ENCODE measurements around the gene CCDC91. TPM values are rescaled to one million over a fixed set of nuclear protein-coding genes. Genes with fewer than 3 reads are reported as not detected.

CCDC91 gene
- total RNA-seq, 6 experiments from 2014 or later: 10.0 to 21.5 (median 13.9) TPM

- Histone ChIP-seq H3K9me3 (peaks cover 0 to 5% (median 2%) of the 10 kb centered on the region in 4 donors), H3K4me1 (no peaks in the 10 kb centered on the region), H3K27me3 (no peaks in the 10 kb centered on the region), H3K36me3 (no peaks in the 10 kb centered on the region), H3K4me3 (no peak overlapping the region), H3K27ac (no peak overlapping the region)
- intact Hi-C loops (cut with DNase I): no loop called here
- ATAC-seq (no peak), DNase-seq (no peak)
- no peak for TF ChIP-seq POLR2A (IDR thresholded peaks at IDR 0.05)
- TF ChIP-seq, protein P1, sequence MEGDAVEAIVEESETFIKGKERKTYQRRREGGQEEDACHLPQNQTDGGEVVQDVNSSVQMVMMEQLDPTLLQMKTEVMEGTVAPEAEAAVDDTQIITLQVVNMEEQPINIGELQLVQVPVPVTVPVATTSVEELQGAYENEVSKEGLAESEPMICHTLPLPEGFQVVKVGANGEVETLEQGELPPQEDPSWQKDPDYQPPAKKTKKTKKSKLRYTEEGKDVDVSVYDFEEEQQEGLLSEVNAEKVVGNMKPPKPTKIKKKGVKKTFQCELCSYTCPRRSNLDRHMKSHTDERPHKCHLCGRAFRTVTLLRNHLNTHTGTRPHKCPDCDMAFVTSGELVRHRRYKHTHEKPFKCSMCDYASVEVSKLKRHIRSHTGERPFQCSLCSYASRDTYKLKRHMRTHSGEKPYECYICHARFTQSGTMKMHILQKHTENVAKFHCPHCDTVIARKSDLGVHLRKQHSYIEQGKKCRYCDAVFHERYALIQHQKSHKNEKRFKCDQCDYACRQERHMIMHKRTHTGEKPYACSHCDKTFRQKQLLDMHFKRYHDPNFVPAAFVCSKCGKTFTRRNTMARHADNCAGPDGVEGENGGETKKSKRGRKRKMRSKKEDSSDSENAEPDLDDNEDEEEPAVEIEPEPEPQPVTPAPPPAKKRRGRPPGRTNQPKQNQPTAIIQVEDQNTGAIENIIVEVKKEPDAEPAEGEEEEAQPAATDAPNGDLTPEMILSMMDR (IDR thresholded peaks at IDR 0.05): no peak
These were observed 100.0 kb downstream of the CCDC91 start for GRCh38 chr12:28290262-28290661.

DNA sequence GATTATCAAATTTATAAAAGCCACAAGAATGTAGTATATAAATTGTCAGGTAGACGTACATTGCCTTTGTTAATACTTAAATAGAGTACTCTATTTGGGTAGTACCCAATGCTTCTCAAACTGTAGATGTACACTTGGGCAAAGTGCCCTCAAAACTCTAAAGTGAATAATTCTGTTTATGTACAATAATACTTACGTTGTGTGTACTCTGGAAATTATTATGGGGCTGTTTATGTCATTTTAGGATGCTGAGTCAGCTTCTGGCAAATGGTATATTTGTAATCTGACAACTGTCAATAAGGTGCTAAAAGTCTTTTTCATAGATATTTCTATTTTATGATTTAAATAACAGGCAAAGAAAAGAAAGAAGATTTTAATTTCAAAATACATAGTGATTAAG is 102.4 kb downstream of the CCDC91 start:
- Histone ChIP-seq H3K4me3 (no peak overlapping the region), H3K4me1 (peaks cover 0 to 4% (median 0%) of the 10 kb centered on the region in 4 donors), H3K9me3 (peaks cover 0 to 5% (median 0%) of the 10 kb centered on the region in 4 donors), H3K27ac (no peak overlapping the region), H3K27me3 (no peaks in the 10 kb centered on the region), H3K36me3 (no peaks in the 10 kb centered on the region)
- DNase-seq (no peak), ATAC-seq (no peak)
- intact Hi-C loops (cut with DNase I): no loop called here
- 82% methylated on average over 2 of the region's 2 CpGs for WGBS (ENCODE audit: insufficient coverage, low coverage, low lambda C conversion rate, missing lambda C conversion rate)
- TF ChIP-seq, protein P1 (IDR thresholded peaks at IDR 0.05): no peak
- no peak for TF ChIP-seq POLR2A (IDR thresholded peaks at IDR 0.05)

GRCh38 chr12:28294300-28294699 is 104.0 kb downstream of the CCDC91 start:
- TF ChIP-seq POLR2A (IDR thresholded peaks at IDR 0.05): no peak
- TF ChIP-seq, protein P1 (IDR thresholded peaks at IDR 0.05): no peak
- no peak for ATAC-seq
- H3K4me1 ChIP-seq: peaks cover 0 to 4% (median 0%) of the 10 kb centered on the region in 4 donors
- no peaks in the 10 kb centered on the region for H3K36me3 ChIP-seq
- H3K27ac ChIP-seq: no peak overlapping the region
- H3K4me3 ChIP-seq: no peak overlapping the region
- peaks cover 0 to 5% (median 0%) of the 10 kb centered on the region in 4 donors for H3K9me3 ChIP-seq
- 84% methylated on average over 5 of the region's 6 CpGs for WGBS (ENCODE audit: insufficient coverage, low coverage, low lambda C conversion rate, missing lambda C conversion rate)
- DNase-seq: no peak
- no peaks in the 10 kb centered on the region for H3K27me3 ChIP-seq
- intact Hi-C loops (cut with DNase I): no loop called here

DNA sequence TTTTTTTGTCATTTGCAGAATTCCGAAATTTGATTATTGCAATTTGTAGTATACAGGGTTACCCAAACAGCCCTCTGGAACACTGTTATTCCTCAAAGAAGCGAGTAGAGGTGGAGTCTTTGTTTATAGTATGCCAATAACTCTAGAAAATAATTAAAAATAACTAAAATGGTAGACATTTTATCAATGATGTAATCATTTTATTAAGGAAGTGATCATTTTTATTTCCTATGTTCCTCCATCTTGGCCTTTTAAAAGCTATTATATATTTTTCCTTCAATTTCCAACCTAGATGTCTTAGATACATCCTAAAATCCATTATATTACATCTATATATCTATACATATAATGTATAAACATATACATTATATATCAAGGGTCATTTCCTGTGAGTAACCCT is 106.0 kb downstream of the CCDC91 start:
- no peak for ATAC-seq

More for the DNA sequence above, 106.0 kb downstream of the CCDC91 start:
- Histone ChIP-seq H3K27me3 (no peaks in the 10 kb centered on the region), H3K4me3 (no peak overlapping the region), H3K27ac (no peak overlapping the region), H3K36me3 (no peaks in the 10 kb centered on the region), H3K4me1 (peaks cover 0 to 4% (median 0%) of the 10 kb centered on the region in 4 donors), H3K9me3 (no peaks in the 10 kb centered on the region)
- WGBS (ENCODE audit: insufficient coverage, low coverage, low lambda C conversion rate, missing lambda C conversion rate): 94% methylated on average over 2 of the region's 2 CpGs
- TF ChIP-seq, protein P1 (IDR thresholded peaks at IDR 0.05): no peak
- TF ChIP-seq POLR2A (IDR thresholded peaks at IDR 0.05): no peak
- intact Hi-C loops (cut with DNase I): no loop called here
- no peak for DNase-seq
